Loucy (cell line): ENCODE data around the gene L3HYPDH.

ENCODE experiments used
- CTCF ChIP-seq: fragments of 200-600 bp; sonication (generic); conservative IDR thresholded peaks from 2 replicates; pipeline ENCODE4 v1.5.1; 2014; ENCODE audit warnings: mild to moderate bottlenecking, antibody characterized with exemption, low read length
- EZH2phosphoT487 ChIP-seq: fragments of 200-600 bp; IDR thresholded peaks from 2 replicates; pipeline ENCODE4 v1.6.1; 2018; ENCODE audit warnings: antibody characterized with exemption, mild to moderate bottlenecking, moderate library complexity, borderline replicate concordance

DNA sequence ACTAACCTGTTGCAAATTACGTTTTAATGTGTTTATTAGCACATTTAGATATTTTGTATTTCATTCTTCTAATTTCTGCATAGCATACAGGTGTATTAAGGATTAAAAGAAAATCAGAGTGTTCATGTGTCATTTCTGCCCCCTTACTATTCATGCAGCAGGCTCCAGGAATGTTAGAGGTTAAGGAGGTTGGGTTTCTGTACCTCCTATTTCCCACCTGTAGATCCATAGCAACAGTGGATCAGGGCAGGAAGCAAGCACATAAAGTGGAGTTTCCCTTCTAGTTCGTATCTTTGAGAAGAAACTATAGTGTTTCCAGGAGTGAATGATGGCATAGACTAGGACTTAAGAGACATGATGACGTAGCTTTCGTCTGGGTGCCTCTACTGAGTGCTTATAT is 19.0 kb upstream of the L3HYPDH start:
- TF ChIP-seq CTCF (no peak), EZH2phosphoT487 (no peak)
